SHP77 treated with DMSO at 0.1 percent for 48 hours (cell line): ENCODE results near the gene F13A1.

Experiments
- DNase-seq: peaks from one replicate; lab custom pipeline; 2025; lab: John Stamatoyannopoulos, UW

The F13A1 gene

DNA sequence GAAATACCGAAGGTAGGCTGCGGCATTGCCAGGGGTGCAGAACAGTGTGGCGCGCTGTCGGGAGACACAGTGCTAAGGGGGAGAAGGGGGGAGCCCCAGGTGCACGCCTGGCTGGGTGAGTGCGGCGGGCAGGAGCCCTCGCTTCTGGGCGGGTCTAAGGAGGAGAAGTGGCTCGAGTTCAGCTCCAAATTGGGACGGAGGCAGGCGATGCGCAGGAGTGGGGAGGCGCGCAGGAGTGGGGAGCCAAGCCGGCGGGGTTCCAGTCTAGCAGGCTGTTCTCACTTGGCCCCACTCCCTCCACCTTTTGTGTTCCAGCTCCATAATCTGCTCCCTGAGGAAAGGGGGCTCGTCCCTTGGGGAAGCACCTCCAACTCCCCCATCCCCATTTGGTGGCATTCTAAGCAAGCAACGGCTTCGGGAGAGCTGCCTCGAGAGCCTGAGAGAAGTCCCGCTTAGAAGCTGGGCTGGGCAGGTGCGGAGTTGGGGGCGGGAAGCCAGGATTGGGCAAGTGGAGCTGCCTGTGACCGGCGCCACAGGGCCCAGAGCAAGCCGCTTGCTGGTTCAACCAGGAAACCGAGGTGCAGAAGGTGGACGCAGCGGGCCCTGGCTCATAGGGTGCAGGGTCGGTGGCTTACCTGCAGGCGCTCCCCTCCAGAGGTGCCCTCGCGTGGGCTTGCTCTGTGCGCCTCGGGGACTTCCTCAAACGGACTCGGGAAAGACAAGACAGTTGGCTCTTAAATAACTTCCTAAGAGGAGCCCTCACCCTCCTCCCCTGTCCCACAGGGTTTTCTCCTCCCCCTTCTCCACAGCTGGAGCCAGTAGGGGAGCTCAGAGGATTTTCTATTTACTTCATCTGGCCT is at the start of gene F13A1:
Gene F13A1, minus strand, starts transcription at position 711 of the 860 bp plus-strand sequence. CDS start 1,998 bp downstream, outside the sequence.
- no peak for DNase-seq

DNA sequence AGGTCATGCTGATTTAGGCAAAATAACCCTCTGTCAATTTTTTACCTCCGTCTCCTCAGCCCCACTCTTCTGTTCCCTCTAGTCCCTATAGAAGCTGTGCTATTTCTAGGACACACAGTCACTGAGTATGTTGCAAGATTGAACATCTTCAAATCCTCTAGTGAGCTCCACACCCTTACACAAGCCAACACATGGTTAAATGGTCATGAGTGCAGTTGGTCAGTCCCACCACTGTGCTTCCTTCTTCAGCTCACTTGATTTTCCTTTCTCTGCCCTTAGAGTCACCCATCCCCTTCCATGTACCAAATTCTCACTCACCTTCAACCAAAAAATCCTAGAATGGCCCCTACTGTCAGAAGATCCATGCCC is 48.2 kb upstream of the F13A1 start:
- no peak for DNase-seq

DNA sequence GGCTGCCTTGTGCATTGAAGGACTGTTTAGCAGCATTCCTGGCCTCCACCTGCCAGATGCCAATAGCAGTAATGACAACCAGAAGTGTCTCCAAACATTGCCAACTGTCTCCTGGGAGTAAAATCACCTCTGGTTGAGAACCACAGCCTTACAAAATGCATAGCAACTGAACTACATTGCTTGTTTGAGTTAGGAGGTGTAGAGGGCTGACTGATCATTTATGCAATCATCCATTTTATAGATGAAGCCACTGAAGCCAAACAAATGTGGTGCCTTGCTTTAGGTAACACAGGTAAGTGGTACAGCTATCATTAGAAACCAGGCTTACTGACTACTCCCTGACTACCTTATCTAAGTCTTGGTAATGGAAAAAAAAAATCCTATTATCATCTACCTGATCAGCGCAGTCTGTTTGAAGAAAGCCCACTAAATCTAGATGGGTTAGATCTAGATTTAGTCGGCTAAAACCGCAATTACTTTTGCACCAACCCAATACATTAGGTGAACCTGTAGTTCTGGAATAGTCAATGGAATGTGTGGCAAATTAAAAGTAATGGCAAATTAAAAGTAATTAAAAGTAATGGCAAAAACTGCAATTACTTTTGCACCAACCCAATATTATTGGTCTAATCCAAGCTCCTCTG is 47.7 kb upstream of the F13A1 start:
- DNase-seq, result no peak

DNA sequence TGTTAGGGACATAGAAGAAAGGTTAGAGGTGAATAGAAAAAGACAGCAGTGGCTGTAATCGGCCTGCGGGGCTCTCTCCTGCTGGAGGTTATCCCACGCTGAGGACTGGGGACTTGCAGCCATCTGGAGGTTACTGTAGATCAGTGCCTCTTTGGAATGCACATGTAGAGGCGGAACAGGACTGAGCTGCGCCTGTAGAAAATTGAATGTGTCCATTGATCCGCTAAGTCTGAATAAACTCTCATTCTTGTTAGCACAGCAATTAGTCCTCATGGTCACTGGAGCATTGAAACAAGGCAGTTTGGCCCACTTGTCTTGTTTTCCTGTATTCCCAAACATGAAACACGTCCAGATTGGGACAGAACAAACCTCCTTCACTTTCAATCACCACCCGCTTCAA is 46.3 kb upstream of the F13A1 start:
- DNase-seq, result no peak

DNA sequence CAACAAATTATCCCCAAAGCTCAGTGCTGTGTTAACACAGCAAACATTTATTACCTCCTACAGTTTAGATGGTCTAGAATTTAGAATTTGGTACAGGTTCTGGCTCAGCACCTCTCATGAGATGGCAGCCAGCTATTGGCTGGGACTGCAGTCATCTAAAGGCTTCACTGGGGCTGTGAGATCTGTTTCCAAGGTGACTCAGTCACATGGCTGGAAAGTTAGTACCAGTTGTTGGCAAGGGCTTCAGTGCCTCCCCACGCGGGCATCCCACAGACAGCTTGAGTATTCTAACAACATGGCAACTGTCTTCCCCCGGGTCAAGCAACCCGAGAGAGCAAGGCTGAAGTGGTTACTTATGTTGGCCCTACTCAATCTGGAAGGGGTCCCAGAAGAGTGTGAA is 44.8 kb upstream of the F13A1 start:
- no peak for DNase-seq

DNA sequence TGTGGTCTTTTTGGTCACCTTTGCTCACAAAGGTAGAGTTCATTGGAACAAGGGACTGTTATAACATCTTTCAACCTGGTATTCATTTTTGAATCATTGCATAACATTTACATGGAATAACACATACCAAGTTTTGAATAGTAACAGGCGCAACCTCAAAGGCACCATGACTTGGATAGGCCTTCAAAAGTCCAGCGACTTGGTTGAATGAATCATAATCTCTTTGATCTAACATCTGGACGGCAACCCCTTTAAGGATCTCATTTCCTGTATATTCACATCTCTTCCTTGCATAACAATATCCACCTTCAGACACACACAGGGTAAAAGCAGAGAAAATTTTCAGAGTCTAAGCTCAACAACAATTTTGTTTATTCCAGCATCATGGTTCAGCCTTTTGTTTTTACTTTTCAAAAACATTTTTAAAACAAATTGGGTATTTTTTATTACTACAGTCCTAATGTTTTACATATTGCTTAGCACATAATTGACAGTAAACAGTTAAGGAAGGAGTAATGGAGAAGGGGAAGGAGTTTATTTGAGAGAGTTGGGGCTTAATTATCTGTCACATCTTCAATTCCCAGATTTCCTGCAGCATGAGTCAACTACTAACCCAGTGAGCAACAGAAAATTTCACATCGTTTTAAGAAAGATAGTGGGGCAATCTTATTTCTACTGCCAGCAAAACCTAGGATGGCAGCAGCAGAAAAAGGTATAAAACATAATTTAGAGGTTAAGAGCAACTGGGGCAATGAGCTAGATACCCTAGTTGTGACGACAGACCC is 41.8 kb upstream of the F13A1 start:
- DNase-seq, result no peak

DNA sequence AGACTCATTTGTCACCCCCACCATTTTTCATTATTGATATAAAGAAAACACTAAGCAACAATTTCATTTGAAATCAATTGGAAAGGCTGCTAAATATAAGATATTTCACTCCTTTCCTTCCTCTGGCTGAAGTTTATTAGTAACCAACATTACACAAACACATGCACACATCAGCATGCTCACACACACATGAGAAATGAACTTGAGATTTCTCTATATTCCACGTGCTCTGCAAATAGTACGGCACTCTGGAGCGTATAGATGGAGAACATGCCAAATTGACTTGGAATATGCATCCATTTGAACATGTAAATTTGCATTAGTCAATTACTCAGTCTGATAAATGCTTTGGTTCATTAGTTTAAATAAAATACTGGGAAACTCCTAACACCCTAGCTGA is 37.1 kb upstream of the F13A1 start:
- no peak for DNase-seq

DNA sequence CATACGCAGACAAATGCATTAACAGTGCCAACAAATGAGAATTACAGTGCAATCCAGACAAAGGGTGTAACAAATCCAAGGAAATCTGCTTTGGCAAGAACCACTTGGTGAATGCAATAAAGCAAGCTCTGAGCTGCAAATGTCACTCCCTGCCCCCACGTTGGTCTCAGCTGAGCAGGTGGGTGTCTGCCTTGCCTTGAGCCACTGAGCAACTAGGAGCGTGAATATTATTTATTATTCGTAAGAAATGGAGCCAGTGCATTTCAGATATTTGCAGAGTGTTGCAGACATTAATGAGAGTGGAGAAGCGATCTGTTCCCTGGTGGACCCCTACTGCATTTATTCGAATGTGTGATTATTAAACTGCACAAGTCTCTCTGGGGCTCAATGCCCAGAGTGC is 36.6 kb upstream of the F13A1 start:
- no peak for DNase-seq

DNA sequence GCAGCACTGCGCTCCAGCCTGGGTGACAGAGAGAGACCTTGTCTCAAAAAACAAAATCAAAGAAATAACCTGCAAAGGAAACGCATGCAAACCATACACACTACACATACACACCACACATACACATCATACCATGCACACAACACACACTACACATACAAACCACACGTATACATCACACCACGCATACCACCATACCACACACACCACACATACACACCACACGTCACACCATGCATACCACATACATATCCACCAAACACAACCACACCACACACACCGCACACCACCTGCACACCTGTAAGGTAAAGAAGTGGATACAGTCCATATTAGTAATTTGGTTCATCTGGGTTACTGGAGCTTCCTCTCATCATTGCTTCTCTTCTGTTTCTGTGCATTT is 32.3 kb upstream of the F13A1 start:
- DNase-seq, result no peak

DNA sequence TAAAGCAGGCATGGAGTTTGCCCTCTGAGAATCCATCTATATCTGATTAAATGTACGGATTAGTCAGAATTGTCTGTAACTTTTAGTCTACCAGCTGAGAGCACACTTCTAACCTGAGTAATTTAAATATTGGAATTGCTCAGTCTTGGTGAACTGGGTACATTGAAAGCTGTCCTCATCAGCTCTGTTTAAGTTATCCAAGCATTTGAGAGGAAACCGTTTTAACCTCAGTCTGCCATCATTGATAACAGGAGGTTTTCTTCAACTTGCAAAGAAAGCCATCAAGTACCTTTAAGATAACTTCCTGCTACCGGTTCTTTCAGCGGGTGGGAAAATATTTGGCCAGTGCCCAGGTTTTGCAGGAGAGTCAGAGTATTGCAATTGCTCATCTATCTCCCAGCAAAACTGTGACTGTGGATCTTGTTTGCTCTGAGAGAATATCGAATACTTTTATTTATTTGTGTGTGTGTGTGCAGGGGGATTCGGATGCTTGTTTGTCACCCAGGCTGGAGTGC is 31.1 kb upstream of the F13A1 start:
- DNase-seq, result no peak

DNA sequence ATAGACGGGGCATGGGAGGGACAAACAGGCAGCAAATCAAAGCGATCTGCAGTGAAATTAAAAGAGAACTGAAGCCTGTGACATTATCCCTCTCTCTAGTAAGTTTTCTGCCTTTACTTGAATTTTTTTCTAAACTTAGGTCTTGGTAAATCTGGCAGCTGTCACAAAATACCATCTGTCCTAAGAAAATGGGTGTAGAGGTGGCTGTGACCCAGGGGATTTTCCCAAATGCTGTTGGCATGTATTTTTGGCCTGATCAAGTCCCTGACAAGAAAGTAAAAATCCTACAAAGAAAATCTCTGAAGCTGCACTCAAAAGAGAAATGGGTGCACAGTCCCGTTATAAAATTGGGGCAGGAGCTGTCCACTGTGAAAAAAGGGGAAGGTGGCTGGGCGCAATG is 30.2 kb upstream of the F13A1 start:
- DNase-seq, result no peak

DNA sequence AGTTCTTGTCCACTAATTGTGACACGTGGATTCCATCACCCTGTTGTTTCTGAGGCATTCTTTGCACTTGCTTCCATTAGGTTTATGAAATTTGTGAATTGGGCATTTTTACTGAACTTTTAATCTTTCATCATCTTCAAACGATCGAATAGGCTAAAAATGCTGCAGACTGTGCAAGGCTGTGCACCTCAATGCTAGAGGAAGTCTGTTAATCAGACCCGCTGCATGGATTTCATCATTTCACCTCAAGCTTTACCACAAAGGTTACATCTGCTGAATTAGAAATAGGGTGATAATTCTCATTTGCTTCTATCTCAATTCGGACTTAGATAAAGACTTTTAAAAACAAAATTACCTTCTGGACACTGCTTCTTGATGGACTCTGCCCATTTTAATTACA is 27.8 kb upstream of the F13A1 start:
- no peak for DNase-seq

DNA sequence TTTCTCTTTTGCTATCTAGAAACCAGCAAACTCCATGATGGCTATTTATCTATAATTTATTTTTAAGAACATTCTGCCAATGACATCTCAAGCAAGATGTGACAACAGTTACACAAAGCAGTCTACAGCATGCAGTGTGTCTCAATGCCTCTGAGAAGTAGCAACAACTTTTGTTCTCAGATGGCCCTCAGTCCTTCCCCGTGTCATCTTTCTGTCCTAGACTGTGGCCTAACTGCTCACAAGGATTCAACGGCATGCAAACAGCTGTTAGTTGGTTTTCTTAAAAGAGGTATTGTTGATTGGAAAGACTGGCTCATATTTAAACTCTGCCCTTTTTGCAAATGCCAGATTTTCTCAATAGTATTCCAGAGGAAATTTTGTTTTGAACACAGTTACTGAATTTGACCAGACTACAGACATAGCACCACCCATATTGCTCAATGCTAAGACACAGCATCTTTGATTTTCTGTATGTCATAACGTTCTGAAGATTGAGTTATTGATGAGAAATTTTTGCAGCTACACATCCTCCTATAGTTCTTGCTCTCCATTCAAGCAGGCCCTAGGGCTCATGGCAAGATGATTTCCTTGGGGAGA is 26.1 kb upstream of the F13A1 start:
- no peak for DNase-seq

DNA sequence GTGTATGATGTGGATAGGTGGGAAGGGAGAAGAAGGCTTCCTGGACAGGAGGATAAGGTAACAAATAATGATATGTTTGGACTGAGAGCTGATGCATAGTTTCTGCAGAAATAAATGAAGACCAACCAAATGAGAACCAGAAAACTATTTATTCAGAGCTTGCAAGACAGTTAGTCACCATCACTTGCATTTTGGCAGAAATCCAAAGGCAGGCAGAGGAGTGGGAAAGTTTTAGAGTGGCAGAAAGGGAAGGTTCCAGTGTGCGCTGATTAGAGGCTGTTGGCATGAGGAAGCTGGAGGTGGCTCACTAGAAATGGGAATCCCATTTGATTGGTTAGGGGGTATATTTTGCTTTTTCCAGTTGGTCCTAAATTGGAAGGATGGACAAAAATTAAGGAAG is 13.0 kb upstream of the F13A1 start:
- DNase-seq, result no peak

DNA sequence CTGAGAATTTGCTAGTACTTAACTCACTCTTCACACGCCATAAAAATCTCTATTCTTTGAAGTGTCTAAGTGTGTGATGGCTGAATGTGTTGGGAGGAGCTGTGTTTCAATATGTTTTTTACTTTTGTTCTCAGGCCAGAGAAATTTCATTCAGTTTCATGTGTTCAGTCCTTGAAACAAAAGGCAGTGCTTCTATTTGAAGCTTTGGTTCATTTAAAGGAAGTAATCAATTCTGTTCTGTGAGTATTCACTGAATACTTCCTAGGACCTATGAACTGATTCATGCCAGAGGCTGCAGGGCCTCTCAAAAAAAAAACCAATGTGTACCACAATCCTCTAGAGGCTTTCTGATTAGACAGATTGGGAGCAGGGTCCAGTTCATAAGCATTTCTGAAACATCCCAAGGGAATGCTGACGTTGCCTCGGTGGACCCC is 12.4 kb upstream of the F13A1 start:
- DNase-seq, result no peak

DNA sequence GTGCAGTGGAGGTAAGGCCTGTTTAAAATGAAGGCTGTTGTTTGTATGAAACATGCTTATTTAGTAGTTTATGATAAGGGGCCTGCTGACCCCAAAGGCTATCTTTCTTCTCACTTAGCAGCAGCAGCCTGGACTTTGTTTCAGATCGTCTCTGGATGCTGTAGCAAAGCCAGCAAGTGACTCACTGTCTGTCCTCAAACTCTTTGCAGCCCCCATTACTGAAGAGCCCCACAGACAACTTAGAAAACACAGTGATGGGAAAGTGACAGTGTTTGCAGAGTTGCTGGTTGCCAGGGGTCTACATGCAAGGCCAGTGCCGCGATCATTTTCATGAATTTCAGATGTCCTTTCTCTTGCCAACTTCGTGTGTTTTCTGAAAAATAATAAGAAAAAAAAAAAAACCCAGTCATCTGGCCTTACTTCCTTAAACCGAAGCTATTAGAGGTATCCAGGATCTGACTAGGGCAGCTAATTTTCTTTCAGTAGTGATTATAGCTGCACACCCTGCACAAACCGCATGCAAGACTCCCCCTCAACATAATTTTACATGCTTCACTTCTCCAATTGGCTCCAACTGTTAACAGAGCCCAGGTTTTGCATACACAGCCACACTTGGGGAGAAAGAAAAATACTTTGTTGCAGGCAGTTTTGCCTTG is 11.6 kb upstream of the F13A1 start:
- no peak for DNase-seq

DNA sequence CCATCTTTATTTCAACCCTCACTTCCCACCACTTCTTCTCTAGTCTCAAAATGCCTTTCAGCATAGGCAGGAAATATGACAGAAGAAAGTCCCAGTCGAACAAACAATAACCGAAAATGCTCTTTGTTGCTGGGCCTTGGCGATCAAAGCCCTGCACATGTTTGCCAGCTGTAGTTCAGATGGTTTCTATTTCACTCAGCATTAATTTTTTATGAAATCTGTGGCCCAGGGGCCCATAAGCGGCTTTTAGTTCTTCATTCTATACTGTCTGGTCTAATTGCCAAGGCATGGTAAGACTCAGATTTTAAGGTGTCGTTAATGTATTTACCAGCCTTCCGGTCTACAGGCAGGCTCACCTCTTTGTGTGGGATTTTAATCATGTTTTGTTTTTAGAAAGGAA is 10.9 kb upstream of the F13A1 start:
- no peak for DNase-seq

DNA sequence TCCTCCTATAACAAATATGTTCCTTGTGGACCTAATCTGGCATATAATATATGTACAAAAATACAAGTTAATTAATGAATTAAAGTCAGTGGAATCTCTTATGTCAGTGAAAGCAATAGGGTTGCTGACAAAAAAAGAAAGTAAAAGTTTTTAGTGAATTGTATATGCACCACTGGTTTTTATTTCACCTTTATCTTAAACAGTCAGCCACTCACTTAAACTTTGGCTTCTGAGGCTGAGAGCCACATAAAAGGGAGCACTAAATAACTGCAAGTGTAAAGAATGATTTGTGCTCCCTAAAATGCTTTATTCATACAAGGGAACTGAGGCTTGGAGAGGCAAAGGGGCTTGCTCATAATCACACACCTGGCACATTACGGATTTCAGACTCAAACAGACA is 9.9 kb upstream of the F13A1 start:
- no peak for DNase-seq

DNA sequence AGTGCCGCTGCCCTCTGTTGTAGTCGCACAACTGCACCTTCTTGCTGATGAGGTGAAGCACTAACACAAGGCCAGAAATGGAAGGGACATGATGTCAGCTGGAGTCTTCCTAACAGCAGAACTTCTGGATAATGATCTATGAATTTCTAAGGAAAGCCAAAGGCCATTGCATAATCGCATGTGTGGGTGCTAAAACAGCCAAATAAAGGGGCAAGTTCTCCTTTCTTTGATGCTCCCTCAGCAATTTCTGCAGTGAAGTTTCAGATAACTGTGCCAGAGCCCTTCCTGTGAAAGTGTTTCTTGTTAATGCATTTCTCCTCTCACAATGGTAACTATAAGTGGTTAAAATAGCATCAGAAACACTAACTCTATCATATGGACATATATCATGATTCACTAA is 8.0 kb upstream of the F13A1 start:
- DNase-seq, result no peak

DNA sequence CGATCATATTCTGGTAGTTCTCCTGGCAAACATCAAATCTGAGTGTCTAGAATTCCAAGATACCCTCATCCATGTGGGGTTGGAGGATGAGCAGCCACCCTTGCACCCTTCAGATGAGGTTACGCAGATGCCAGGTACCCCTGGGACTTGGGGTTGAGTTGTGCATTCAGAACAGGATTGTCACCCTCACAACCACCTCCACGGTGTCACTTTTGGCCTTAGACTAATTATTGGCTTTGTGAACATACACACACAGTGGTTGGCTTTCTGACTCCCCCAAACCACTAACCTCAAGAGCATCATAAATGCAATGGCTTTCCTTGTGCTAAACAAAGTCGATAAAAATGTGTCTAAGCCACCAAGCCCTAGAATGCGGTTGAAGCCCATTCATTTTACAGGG is 2.9 kb upstream of the F13A1 start:
- DNase-seq, result no peak

DNA sequence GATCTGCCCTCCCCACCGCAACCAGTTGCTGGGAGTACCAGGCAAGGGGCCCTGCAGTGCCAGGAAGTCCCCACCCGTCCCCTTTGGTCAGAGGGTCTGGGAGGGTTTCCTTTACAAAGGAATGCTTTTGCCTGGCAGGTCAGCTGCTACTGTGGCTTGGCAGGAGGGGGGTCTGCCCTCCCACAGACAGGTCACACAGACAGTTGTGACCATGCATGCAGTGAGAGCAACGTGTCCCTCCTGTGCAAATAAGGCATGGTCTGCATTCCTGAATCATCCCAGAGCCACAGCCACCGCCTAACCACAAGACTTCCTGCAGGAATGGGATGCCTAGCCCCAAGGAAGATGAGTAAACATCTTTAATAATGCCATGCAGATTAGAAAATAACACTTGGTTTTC is 439 bp upstream of the F13A1 start:
- DNase-seq, result no peak
